ENCODE results near the gene HOXB9. TPM values are rescaled to one million over a fixed set of nuclear protein-coding genes. Genes with fewer than 3 reads are reported as not detected.

Gene HOXB9
- total and polyA plus RNA-seq, 9 of the 15 experiments (the other 6 are each of a cell fraction or from before 2014, with no cell fraction given) = 3.1 to 196 (median 77.6) TPM

DNA sequence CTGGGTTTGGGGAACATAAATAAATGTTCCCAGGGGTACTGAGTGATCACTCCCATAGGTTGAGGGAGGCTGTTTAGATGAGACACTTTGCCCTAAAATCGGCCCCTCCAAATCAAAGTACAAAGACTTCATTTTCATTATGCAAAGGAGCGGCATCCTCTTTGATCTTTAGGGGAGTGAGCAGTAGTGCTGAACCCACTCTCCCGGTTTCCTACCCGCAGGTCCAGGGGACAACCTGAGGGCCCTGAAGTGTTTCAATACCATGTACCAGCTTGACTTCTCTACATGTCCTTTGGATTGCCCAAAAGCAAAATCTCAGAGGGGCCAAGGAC is 25.0 kb downstream of the HOXB9 start:
- ChIA-PET POLR2A (interaction anchor here (0.7 to 1.2 kb wide), 5 partner anchors 8 to 54 kb away, joined by 3 to 4 read pairs (median 4); partner anchors contain the start of genes HOXB3 and HOXB5), CTCF (ENCODE audit: low intra/inter-chr PET ratio) (no interaction called here)
- Histone ChIP-seq H3K4me3 (no peak overlapping the region), H4K20me1 (replicated peaks; ENCODE audit: control insufficient read depth, insufficient read depth, low read length) (no peaks in the 10 kb centered on the region; the same call in 1 of the 2 replicates), H3K4me2 (ENCODE audit: insufficient read depth, low read length) (no peak overlapping the region), H3K9me3 (replicated peaks; ENCODE audit: control insufficient read depth, insufficient read depth, low read depth, low read length) (no peaks in the 10 kb centered on the region), H3K9me1 (ENCODE audit: control insufficient read depth, insufficient read depth, low read length) (no peaks in the 10 kb centered on the region), H2AFZ (ENCODE audit: low read depth, low read length) (no peak overlapping the region), H3K36me3 (ENCODE audit: control insufficient read depth, insufficient read depth, low read length) (no peaks in the 10 kb centered on the region), H3K27ac (ENCODE audit: extremely low read depth, low read depth, low read length) (no peak overlapping the region), H3K9ac (ENCODE audit: insufficient read depth in 1 of 2, low read depth in 2 of 2, low read length in 2 of 2) (no peak overlapping the region), H3K27me3 (ENCODE audit: control insufficient read depth in 2 of 2, insufficient read depth in 2 of 2, low read length in 2 of 2) (no peaks in the 10 kb centered on the region), H3K79me2 (ENCODE audit: control insufficient read depth, insufficient read depth, low read length) (peaks cover 62% of the 10 kb centered on the region), H3K4me1 (replicated peaks in 1 of 2; ENCODE audit: control insufficient read depth in 2 of 2, insufficient read depth in 2 of 2, low read length in 2 of 2) (peaks cover 33 to 58% of the 10 kb centered on the region in 2 experiments; a peak in 4 of 5 replicates)
- intact Hi-C loops (cut with micrococcal nuclease) (no loop called here), in situ Hi-C loops (cut with MboI) (no loop called here)
- 82% methylated on average over 4 of the region's 4 CpGs for WGBS (ENCODE audit: insufficient coverage, low coverage, missing lambda C conversion rate)
- FAIRE-seq (no peak), ATAC-seq (no peak), DNase-seq (ENCODE audit: extremely low read depth in 1 of 4, low spot score in 3 of 4) (no peak)
- no TSS peak for BruUV-seq (replicated peaks)
- TF ChIP-seq ZNF699 (CRISPR knock-in tag; IDR thresholded peaks at IDR 0.05; ENCODE audit: insufficient replicate concordance) (no peak), SMARCC2 (IDR thresholded peaks at IDR 0.05; ENCODE audit: low read depth) (no peak), SOX6 (IDR thresholded peaks at IDR 0.05) (no peak), ZNF589 (CRISPR knock-in tag; IDR thresholded peaks at IDR 0.05; ENCODE audit: low read depth) (no peak), IFI16 (CRISPR knock-in tag; IDR thresholded peaks at IDR 0.05) (no peak), HSF4 (CRISPR knock-in tag; IDR thresholded peaks at IDR 0.05; ENCODE audit: borderline replicate concordance) (no peak), NEUROD1 (IDR thresholded peaks at IDR 0.05; ENCODE audit: borderline replicate concordance, low read depth, low read length, partially characterized antibody) (no peak), YBX1 (IDR thresholded peaks at IDR 0.05) (no peak)
- TF ChIP-seq, protein P1, sequence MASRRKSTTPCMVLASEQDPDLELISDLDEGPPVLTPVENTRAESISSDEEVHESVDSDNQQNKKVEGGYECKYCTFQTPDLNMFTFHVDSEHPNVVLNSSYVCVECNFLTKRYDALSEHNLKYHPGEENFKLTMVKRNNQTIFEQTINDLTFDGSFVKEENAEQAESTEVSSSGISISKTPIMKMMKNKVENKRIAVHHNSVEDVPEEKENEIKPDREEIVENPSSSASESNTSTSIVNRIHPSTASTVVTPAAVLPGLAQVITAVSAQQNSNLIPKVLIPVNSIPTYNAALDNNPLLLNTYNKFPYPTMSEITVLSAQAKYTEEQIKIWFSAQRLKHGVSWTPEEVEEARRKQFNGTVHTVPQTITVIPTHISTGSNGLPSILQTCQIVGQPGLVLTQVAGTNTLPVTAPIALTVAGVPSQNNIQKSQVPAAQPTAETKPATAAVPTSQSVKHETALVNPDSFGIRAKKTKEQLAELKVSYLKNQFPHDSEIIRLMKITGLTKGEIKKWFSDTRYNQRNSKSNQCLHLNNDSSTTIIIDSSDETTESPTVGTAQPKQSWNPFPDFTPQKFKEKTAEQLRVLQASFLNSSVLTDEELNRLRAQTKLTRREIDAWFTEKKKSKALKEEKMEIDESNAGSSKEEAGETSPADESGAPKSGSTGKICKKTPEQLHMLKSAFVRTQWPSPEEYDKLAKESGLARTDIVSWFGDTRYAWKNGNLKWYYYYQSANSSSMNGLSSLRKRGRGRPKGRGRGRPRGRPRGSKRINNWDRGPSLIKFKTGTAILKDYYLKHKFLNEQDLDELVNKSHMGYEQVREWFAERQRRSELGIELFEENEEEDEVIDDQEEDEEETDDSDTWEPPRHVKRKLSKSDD (conservative IDR thresholded peaks at IDR 0.05; ENCODE audit: low read length) = no peak

All from K562 (cell line).